Gastrocnemius medialis (tissue), 4 donors: Measurements from ENCODE around the gene RPS10. TPM values are rescaled to one million over a fixed set of nuclear protein-coding genes. Genes with fewer than 3 reads are reported as not detected.

Source experiments
- ATAC-seq, 2 donors: fragments of 150-250 bp; one replicate each; pipeline ENCODE4 v1.9.1; 2016
- DNase-seq, 2 donors: peaks; one replicate each; pipeline ENCODE4 v3.0.0-alpha.2; 2019
- H3K27ac ChIP-seq, 4 donors: fragments of 200-600 bp; sonication (generic); 1 replicate in 1 of 4; 2 replicates in 3 of 4; pipeline ENCODE4 v1.5.1; 2016 to 2018; ENCODE audit warnings: mild to moderate bottlenecking in 2 of 4, moderate library complexity in 1 of 4
- H3K27me3 ChIP-seq, 3 donors: fragments of 200-600 bp; sonication (generic) in 2 of 3; 1 replicate in 1 of 3; 2 replicates in 2 of 3; pipeline versions ENCODE4 v1.5.1 to v1.6.0; 2016 to 2019; ENCODE audit warnings: mild to moderate bottlenecking in 1 of 3, moderate library complexity in 1 of 3
- H3K36me3 ChIP-seq, 2 donors: fragments of 200-600 bp; sonication (generic) in 1 of 2; one replicate each; pipeline ENCODE4 v1.5.1; 2017 to 2018
- H3K4me1 ChIP-seq, 2 donors: fragments of 200-600 bp; sonication (generic) in 1 of 2; one replicate each; pipeline ENCODE4 v1.5.1; 2016 to 2017; ENCODE audit warnings: mild to moderate bottlenecking in 2 of 2
- H3K4me3 ChIP-seq, 4 donors: fragments of 200-600 bp; sonication (generic) in 3 of 4; 1 replicate in 1 of 4; 2 replicates in 3 of 4; pipeline ENCODE4 v1.5.1; 2016 to 2019; ENCODE audit warnings: mild to moderate bottlenecking in 2 of 4
- H3K9me3 ChIP-seq, 3 donors: fragments of 200-600 bp; sonication (generic) in 2 of 3; 1 replicate in 1 of 3; 2 replicates in 2 of 3; pipeline ENCODE4 v1.5.1; 2016 to 2019
- CTCF ChIP-seq, 5 experiments: fragments of 450-650 bp in 3 of 5; fragments of 200-600 bp in 2 of 5; sonication (generic) in 2 of 5; IDR thresholded peaks in 4 of 5; conservative IDR thresholded peaks in 1 of 5; 1 replicate in 4 of 5; 2 replicates in 1 of 5; pipeline ENCODE4 v1.5.1; 2016 to 2019; ENCODE audit warnings: antibody characterized with exemption in 5 of 5, mild to moderate bottlenecking in 3 of 5, moderate library complexity in 3 of 5
- POLR2A ChIP-seq, 2 donors: fragments of 450-650 bp; IDR thresholded peaks; one replicate each; pipeline ENCODE4 v1.6.1; 2017; ENCODE audit warnings: antibody characterized with exemption in 2 of 2, mild to moderate bottlenecking in 2 of 2, moderate library complexity in 2 of 2
- in situ Hi-C, 4 donors: fragments of 200-750 bp; cut with MboI; loops; one replicate each; pipeline versions ENCODE4 v1.15.0 to v1.8.0; 2017; ENCODE audit warnings: low sequenced_read_pairs in 4 of 4
- intact Hi-C: fragments of 100-400 bp; cut with DNase I; formaldehyde crosslinking; loops from one replicate; pipeline ENCODE4 v1.15.1; 2023; ENCODE audit warnings: low total_unique reads
- total RNA-seq, 4 donors: library from RNA; depleted of rRNA; stranded (reverse); fragments of >200 nt; gene quantifications; one replicate each; pipeline versions ENCODE4 v1.1.0 to v1.2.3, GENCODE V29; 2016

The RPS10 gene
- total RNA-seq, 4 donors from 2014 or later, result 1,471 to 2,243 (median 1,775) TPM

GRCh38 chr6:34393966-34394305, 31.9 kb downstream of the RPS10 start:
- Histone ChIP-seq H3K4me1 (peaks cover 28 to 35% of the 10 kb centered on the region in 2 donors), H3K36me3 (no peaks in the 10 kb centered on the region), H3K9me3 (no peaks in the 10 kb centered on the region), H3K27ac (peak overlapping the region; percentile 98 to 100 (median 98)), H3K27me3 (no peaks in the 10 kb centered on the region), H3K4me3 (no peak overlapping the region)
- in situ Hi-C loops (no loop called here), intact Hi-C loops (loop anchor here (5.0 kb wide), 1 partner anchor 868 kb away; no protein-coding TSS in a partner anchor)
- TF ChIP-seq POLR2A (IDR thresholded peaks at IDR 0.05) (no peak), CTCF (IDR thresholded peaks at IDR 0.05 in 4 of 5, conservative IDR thresholded peaks at IDR 0.05 in 1 of 5) (no peak)
- ATAC-seq (no peak), DNase-seq (no peak)

GRCh38 chr6:34393191-34393965, 32.5 kb downstream of the RPS10 start:
- no peak for TF ChIP-seq POLR2A (IDR thresholded peaks at IDR 0.05)
- TF ChIP-seq CTCF (IDR thresholded peaks at IDR 0.05 in 4 of 5, conservative IDR thresholded peaks at IDR 0.05 in 1 of 5), result no peak

GRCh38 chr6:34392497-34393190, 33.2 kb downstream of the RPS10 start, which contains the start of gene NUDT3:
Gene NUDT3 (minus strand): TSS chr6:34392669. CDS start chr6:34392362, 307 bp downstream.
- in situ Hi-C loops (no loop called here), intact Hi-C loops (loop anchor here (1.0 to 5.0 kb wide), 3 partner anchors 115 to 870 kb away; partner anchors contain the start of gene SMIM29)
- no peaks in the 10 kb centered on the region for H3K9me3 ChIP-seq
- H3K36me3 ChIP-seq, result no peaks in the 10 kb centered on the region
- H3K4me3 ChIP-seq, result peak within 1 kb of the TSS; percentile 76 to 99 (median 87)
- peak; percentile 73 to 75 for ATAC-seq
- DNase-seq, result peak; percentile 91 to 94
- TF ChIP-seq POLR2A (IDR thresholded peaks at IDR 0.05), result peak; percentile 91 to 93
- TF ChIP-seq CTCF (IDR thresholded peaks at IDR 0.05 in 4 of 5, conservative IDR thresholded peaks at IDR 0.05 in 1 of 5), result peak; percentile 87 to 94 (median 91)
- no peaks in the 10 kb centered on the region for H3K27me3 ChIP-seq
- H3K4me1 ChIP-seq, result peaks cover 41 to 48% of the 10 kb centered on the region in 2 donors
- peak within 1 kb of the TSS; percentile 98 to 100 (median 98) for H3K27ac ChIP-seq

More at GRCh38 chr6:34393191-34393965, 32.5 kb downstream of the RPS10 start:
- Histone ChIP-seq H3K4me3 (peak overlapping the region; percentile 76 to 99 (median 87)), H3K27me3 (no peaks in the 10 kb centered on the region), H3K27ac (peak overlapping the region; percentile 98 to 100 (median 98)), H3K9me3 (no peaks in the 10 kb centered on the region), H3K4me1 (peaks cover 34 to 40% of the 10 kb centered on the region in 2 donors), H3K36me3 (no peaks in the 10 kb centered on the region)
- in situ Hi-C loops (no loop called here), intact Hi-C loops (loop anchor here (5.0 kb wide), 1 partner anchor 869 kb away; no protein-coding TSS in a partner anchor)
- DNase-seq (no peak), ATAC-seq (no peak)

- DNase-seq (peak; percentile 54 to 73), ATAC-seq (peak; percentile 59 to 67)
- peak overlapping the region; percentile 76 to 99 (median 87) for H3K4me3 ChIP-seq
- peak overlapping the region; percentile 98 to 100 (median 98) for H3K27ac ChIP-seq
- TF ChIP-seq POLR2A (IDR thresholded peaks at IDR 0.05), result peak in 1 of 2 donors; percentile 12
- TF ChIP-seq CTCF (IDR thresholded peaks at IDR 0.05 in 4 of 5, conservative IDR thresholded peaks at IDR 0.05 in 1 of 5), result no peak
- H3K27me3 ChIP-seq, result no peaks in the 10 kb centered on the region
- H3K9me3 ChIP-seq, result no peaks in the 10 kb centered on the region
- H3K4me1 ChIP-seq, result peaks cover 48 to 52% of the 10 kb centered on the region in 2 donors
- no peaks in the 10 kb centered on the region for H3K36me3 ChIP-seq
- in situ Hi-C loops, result no loop called here
- intact Hi-C loops, result loop anchor here (1.0 to 5.0 kb wide), 3 partner anchors 115 to 870 kb away; partner anchors contain the start of gene SMIM29
Observed at GRCh38 chr6:34391786-34392496, 33.9 kb downstream of the RPS10 start.
